ENCODE results near the gene MIA. TPM values are rescaled to one million over a fixed set of nuclear protein-coding genes. Genes with fewer than 3 reads are reported as not detected.
"Not testable (repeated sequence)": the region's sequence is repeated elsewhere in the genome, so short reads cannot be mapped to it uniquely, and the experiment has no call there.

MIA gene
- polyA plus RNA-seq (ENCODE audit: insufficient read length in 4 of 4): 1 to 10 TPM in 1 of 4 donors, under 1 TPM in 3; 0.81 to 4.2 (median 0.92) TPM

DNA sequence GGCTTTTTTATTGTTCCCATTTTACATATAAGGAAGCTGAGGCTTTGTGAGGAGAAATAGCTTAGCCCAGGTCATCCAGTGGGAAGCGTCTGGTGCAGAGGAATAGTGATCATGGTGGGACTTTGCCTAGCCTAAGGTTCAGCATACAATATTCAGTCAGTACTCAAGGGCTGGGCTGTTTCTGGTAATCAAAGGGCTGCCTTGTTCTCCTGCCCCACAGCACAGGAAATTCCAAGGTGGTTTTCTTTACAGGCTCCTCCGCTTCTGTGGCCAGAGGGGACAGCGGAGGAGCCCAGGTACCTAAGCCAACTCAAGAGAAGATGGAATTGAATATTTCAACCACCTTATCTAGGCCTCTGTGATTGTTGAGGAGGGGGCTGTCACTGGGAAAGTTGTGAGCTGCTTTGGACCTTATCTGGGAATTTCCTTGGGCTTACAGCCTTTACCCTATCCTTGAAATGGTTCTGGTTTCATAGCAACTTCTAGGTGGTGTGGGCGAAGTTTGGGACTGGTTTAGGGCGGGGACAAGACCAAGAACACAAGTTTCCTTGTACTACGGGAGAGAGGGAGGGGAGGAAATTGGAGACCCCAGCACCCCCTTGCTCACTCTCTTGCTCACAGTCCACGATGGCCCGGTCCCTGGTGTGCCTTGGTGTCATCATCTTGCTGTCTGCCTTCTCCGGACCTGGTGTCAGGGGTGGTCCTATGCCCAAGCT, at the start of gene MIA:
Gene MIA, plus strand, starts transcription at position 606 of the 716 bp plus-strand sequence. Its CDS starts 22 bp downstream, at position 628.
- DNase-seq (ENCODE audit: low read depth in 4 of 4, low spot score in 2 of 4): no peak

DNA sequence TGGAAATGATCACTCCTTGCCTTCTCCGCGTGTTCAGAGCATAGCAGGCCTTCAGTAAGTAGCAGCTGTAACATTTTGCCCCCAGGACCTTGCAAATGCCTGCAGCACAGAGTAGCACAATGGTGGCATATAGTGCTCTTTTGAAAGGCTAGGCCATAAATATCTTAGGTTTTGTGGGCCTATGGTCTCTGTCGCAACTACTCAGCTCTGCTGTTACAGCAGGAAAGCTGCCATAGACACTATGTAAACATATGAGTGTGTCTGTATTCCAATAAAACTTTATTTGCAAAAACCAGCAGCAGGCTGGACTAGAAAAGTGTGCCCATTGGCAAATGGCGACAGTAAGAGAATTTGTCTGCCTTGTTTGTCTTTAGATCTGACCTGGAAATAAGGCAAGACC, 49.0 kb upstream of the MIA start:
- DNase-seq (ENCODE audit: low read depth in 4 of 4, low spot score in 2 of 4): no peak

- not testable (repeated sequence) for DNase-seq (ENCODE audit: low read depth in 4 of 4, low spot score in 2 of 4)
These were observed 45.3 kb upstream of the MIA start for GRCh38 chr19:40730065-40730464.

DNA sequence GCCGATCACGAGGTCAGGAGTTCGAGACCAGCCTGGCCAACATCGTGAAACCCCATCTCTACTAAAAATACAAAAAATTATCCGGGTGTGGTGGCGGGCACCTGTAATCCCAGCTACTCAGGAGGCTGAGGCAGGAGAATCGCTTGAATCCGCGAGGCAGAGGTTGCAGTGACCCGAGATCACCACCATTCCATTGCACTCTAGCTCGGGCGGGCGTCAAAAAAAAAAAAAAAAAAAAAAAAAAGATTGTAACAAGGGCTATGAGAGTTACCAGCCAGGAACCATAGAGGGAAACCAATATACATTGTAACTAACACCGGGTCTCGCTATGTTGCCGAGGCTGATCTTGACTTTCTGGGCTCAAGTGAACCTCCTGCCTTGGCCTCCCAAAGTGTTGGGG, 43.0 kb upstream of the MIA start:
- DNase-seq (ENCODE audit: low read depth in 4 of 4, low spot score in 2 of 4): not testable (repeated sequence)

- DNase-seq (ENCODE audit: low read depth in 4 of 4, low spot score in 2 of 4): no peak
These were observed 42.2 kb upstream of the MIA start for GRCh38 chr19:40733149-40733548.

DNA sequence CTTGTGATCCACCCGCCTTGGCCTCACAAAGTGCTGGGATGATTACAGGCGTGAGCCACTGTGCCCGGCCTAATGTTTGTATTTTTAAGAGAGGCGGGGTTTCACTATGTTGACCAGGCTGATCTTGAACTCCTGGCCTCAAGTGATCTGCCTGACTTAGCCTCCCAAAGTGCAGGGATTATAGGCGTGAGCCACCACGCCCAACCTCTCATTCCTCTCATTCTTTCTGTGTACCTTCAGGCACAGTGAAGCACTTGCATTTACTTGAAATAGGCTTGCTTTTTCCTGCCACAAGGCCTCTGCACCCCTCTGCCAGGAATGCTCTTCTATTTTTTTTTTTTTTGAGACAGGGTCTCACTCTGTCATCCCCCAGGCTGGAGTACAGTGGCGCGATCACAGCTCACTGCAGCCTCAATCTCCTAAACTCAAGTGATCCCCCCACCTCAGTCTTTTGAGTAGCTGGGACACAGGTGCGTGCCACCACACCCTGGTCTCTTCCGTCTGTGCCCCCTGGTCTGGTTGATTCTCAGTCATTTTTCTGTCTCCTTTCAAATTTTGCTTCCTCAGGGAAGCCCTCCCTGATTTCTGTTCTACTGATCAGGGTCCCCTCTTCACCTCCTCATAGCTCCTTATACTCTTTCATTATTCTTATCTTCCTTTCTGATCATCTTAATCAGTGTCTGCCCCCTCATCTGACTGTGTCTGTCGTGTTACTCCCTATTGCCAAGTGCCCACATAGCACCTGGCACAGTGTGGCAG, 40.1 kb upstream of the MIA start:
- no peak for DNase-seq (ENCODE audit: low read depth in 4 of 4, low spot score in 2 of 4)

GRCh38 chr19:40736661-40737060, 38.7 kb upstream of the MIA start:
- no peak for DNase-seq (ENCODE audit: low read depth in 4 of 4, low spot score in 2 of 4)

DNA sequence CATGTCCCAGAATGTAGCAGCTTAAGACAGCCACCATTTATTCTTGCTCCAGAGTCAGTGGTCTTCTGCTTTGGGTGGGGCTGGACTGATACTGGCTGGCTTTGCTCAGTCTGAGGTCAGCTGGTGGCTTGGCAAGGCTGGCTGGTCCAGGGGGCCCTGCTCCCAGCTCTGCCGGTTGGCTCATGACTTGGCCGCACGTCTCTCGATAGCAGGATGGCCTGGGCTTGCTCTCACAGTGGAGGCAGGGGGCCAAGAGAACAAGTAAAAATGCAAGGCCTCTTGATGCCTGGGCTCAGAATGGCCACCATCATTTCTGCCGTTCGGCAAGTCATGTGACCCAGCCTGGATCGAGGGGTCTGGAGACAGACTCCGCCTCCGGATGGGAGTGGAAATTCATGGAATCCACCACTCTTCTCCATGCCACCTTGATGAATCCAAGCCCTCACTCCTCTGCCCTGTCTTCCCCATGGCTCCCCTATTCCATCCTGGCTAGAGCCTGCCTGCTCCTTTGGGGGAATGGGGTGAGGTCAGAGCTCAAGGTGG, 38.1 kb upstream of the MIA start:
- no peak for DNase-seq (ENCODE audit: low read depth in 4 of 4, low spot score in 2 of 4)

GRCh38 chr19:40739030-40739839, 36.1 kb upstream of the MIA start:
- no peak for DNase-seq (ENCODE audit: low read depth in 4 of 4, low spot score in 2 of 4)

DNA sequence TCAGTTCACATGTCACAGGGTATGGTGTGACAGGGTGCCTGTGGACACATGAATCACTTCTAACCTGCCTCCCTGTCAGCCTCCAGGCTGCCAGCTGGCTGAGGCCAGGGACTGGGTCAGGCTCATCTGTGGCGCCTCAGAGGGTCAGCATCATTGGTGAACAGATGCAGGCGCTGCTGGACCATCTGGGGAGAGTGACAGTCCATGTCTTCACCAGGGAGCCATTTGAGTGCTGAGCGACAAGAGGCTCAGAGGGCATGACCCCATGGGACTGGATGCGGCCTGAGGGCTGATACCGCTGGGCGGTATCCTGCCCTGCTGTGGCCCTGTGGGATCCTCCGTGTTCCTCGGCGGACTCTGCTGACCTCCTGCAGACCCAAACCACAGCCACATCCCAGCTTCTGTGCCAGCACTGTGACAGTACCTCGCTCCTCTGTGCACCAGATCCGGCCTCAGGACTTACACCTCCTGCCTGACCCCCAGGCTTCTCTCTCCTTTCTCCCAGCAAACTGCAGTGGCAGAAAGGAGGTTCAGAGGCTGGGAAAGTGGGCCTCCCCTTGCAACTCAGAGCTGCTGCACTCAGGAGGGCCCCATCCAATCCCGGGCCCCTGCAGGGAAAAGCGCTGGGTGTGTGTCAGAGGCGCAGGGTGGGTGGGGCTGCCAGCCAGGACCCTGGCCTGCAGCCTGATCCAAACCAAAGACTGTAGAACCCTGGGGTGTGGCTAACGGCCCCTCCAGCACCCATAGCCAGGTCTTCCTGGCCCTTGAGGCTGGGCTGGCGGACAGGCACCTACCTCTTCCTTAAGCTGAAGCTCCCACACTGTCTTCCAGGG, 35.2 kb upstream of the MIA start:
- DNase-seq (ENCODE audit: low read depth in 4 of 4, low spot score in 2 of 4): no peak

- no peak for DNase-seq (ENCODE audit: low read depth in 4 of 4, low spot score in 2 of 4)
These were observed 34.6 kb upstream of the MIA start for GRCh38 chr19:40740747-40741146.

DNA sequence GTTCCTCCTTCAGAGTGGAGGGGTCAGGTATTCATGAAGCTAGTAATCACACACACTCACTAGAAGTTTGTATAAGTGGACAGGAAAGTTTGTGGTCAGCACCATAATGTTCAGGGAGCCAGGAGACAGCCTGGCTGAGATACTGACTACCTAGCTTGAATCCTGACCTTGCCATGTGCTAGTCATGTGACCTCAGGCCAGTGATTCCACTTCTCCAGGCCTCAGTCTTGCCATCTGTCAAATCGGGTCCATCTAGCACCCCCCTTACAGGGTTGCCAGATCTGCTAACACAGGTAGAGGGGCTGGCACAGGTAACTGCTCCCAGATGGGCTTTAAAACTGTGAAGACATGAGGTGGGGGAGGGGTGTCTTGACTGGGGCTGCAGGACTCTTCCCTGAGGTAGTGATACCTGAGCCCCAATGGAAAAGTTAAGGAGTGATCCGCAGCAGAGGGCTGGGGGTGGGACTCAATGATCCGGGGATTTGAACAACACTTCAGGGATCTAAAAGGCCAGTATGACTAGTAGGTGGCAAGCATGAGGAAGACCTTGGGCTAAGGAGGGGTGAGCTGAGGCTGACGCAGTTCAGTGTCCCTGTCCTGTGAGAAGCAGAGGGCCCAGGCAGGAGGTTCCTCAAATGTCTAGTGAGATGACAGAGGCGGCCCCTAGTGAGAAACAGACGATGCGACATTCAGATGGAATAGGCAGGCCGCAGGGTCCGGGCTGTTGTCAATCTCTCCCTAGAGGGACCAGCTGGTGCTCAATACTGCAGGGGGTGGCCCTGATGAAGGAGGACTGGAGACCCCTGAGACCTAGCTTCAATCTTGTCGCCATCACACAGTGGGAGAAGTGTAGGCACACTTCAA, 33.6 kb upstream of the MIA start:
- DNase-seq (ENCODE audit: low read depth in 4 of 4, low spot score in 2 of 4): no peak

GRCh38 chr19:40742477-40742876, 32.8 kb upstream of the MIA start:
- DNase-seq (ENCODE audit: low read depth in 4 of 4, low spot score in 2 of 4): no peak

GRCh38 chr19:40742886-40743285, 32.4 kb upstream of the MIA start:
- no peak for DNase-seq (ENCODE audit: low read depth in 4 of 4, low spot score in 2 of 4)

DNA sequence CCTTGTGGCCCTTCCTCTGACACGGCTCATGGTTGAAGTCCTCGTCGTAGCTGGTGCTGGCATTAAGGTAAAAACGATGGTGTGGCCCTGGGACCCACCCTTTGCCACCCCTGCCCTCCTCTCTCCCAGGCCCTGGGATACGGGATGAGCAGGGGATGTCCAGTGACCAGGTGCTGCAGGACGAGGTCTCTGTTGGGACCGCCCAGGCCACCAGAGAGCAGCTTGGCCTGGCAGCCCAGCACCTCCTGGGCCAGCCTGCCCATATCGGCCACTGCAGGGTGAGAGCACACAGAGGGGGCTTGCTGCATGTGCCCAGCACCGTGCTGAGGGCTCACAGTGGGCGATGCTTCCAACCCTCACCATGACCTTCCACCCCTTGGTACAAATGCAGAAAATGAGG, 31.4 kb upstream of the MIA start:
- DNase-seq (ENCODE audit: low read depth in 4 of 4, low spot score in 2 of 4): no peak

- no peak for DNase-seq (ENCODE audit: low read depth in 4 of 4, low spot score in 2 of 4)
These were observed 30.5 kb upstream of the MIA start for GRCh38 chr19:40744554-40745401.

DNA sequence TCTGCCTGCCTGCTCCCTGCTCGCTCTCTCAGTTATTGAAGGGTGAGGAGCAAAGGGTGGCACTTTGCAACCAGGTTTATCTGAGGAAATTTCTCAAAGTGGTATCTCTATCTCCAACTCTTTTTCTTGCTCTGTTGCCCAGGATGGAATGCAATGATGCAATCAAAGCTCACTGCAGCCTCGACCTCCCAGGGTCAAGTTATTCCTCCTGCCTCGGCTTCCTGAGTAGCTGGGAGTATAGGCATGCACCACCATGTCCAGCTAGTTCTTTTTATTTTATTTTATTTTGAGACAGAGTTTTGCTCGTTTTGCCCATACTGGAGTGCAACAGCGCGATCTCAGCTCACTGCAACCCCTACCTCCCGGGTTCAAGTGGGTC, 29.9 kb upstream of the MIA start:
- no peak for DNase-seq (ENCODE audit: low read depth in 4 of 4, low spot score in 2 of 4)

- DNase-seq (ENCODE audit: low read depth in 4 of 4, low spot score in 2 of 4): no peak
These were observed 27.8 kb upstream of the MIA start for GRCh38 chr19:40747536-40747935.

All from left renal cortex interstitium (tissue), 4 donors.